ENCODE data around the gene TTC39B.
A peak's percentile ranks its signal among the peaks of the same experiment; 100 is the strongest.

The TTC39B gene

GRCh38 chr9:15299374-15299939 lies 7.6 kb downstream of the TTC39B start:
- H3K4me1 ChIP-seq (ENCODE audit: low read length), result no peaks in the 10 kb centered on the region
- H3K9ac ChIP-seq (ENCODE audit: low read length), result no peak overlapping the region
- H3K9me2 ChIP-seq (replicated peaks; ENCODE audit: insufficient read depth, low read length), result no peaks in the 10 kb centered on the region
- TF ChIP-seq EZH2 (optimal IDR thresholded peaks at IDR 0.05; ENCODE audit: low read depth, low read length), result no peak
- TF ChIP-seq, protein P1, sequence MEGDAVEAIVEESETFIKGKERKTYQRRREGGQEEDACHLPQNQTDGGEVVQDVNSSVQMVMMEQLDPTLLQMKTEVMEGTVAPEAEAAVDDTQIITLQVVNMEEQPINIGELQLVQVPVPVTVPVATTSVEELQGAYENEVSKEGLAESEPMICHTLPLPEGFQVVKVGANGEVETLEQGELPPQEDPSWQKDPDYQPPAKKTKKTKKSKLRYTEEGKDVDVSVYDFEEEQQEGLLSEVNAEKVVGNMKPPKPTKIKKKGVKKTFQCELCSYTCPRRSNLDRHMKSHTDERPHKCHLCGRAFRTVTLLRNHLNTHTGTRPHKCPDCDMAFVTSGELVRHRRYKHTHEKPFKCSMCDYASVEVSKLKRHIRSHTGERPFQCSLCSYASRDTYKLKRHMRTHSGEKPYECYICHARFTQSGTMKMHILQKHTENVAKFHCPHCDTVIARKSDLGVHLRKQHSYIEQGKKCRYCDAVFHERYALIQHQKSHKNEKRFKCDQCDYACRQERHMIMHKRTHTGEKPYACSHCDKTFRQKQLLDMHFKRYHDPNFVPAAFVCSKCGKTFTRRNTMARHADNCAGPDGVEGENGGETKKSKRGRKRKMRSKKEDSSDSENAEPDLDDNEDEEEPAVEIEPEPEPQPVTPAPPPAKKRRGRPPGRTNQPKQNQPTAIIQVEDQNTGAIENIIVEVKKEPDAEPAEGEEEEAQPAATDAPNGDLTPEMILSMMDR (IDR thresholded peaks at IDR 0.05; ENCODE audit: low read length), result no peak
- no peak for TF ChIP-seq EZH2phosphoT487 (IDR thresholded peaks at IDR 0.05; ENCODE audit: low read length)
- no peaks in the 10 kb centered on the region for H3F3A ChIP-seq (ENCODE audit: insufficient read depth, low read length)
- H3K27me3 ChIP-seq (replicated peaks; ENCODE audit: insufficient read depth, low read length), result no peaks in the 10 kb centered on the region
- DNase-seq, result peak; percentile 7
- no peak overlapping the region for H2AFZ ChIP-seq (ENCODE audit: low read length)
- H3K79me2 ChIP-seq (ENCODE audit: low read length), result no peaks in the 10 kb centered on the region
- no peak overlapping the region for H3K27ac ChIP-seq (ENCODE audit: low read length)
- no peaks in the 10 kb centered on the region for H3K36me3 ChIP-seq (replicated peaks; ENCODE audit: insufficient read depth, low read length)
- no peak overlapping the region for H3K4me2 ChIP-seq (ENCODE audit: low read depth, low read length)
- no peaks in the 10 kb centered on the region for H4K20me1 ChIP-seq (ENCODE audit: insufficient read depth, low read length)
- no peak overlapping the region for H3K4me3 ChIP-seq (ENCODE audit: low read length)
- no peaks in the 10 kb centered on the region for H3K9me3 ChIP-seq (replicated peaks; ENCODE audit: insufficient read depth, low read length)

- Histone ChIP-seq H3K9me2 (replicated peaks; ENCODE audit: insufficient read depth, low read length) (no peaks in the 10 kb centered on the region), H3K4me2 (ENCODE audit: low read depth, low read length) (no peak overlapping the region), H3K9ac (ENCODE audit: low read length) (no peak overlapping the region), H3K27ac (ENCODE audit: low read length) (no peak overlapping the region), H3K4me3 (ENCODE audit: low read length) (no peak overlapping the region), H3K4me1 (ENCODE audit: low read length) (no peaks in the 10 kb centered on the region), H3K27me3 (replicated peaks; ENCODE audit: insufficient read depth, low read length) (no peaks in the 10 kb centered on the region), H2AFZ (ENCODE audit: low read length) (no peak overlapping the region), H3K9me3 (replicated peaks; ENCODE audit: insufficient read depth, low read length) (no peaks in the 10 kb centered on the region), H4K20me1 (ENCODE audit: insufficient read depth, low read length) (no peaks in the 10 kb centered on the region), H3K36me3 (replicated peaks; ENCODE audit: insufficient read depth, low read length) (no peaks in the 10 kb centered on the region), H3F3A (ENCODE audit: insufficient read depth, low read length) (no peaks in the 10 kb centered on the region), H3K79me2 (ENCODE audit: low read length) (no peaks in the 10 kb centered on the region)
- DNase-seq, result no peak
- TF ChIP-seq EZH2 (optimal IDR thresholded peaks at IDR 0.05; ENCODE audit: low read depth, low read length) (no peak), EZH2phosphoT487 (IDR thresholded peaks at IDR 0.05; ENCODE audit: low read length) (no peak)
- TF ChIP-seq, protein P1 (IDR thresholded peaks at IDR 0.05; ENCODE audit: low read length), result no peak
Measured at GRCh38 chr9:15298362-15298761, 8.7 kb downstream of the TTC39B start.

GRCh38 chr9:15295761-15296405 lies 11.1 kb downstream of the TTC39B start:
- Histone ChIP-seq H4K20me1 (ENCODE audit: insufficient read depth, low read length) (no peaks in the 10 kb centered on the region), H3K4me3 (ENCODE audit: low read length) (no peak overlapping the region), H3K4me2 (ENCODE audit: low read depth, low read length) (peak overlapping the region; percentile 29; the same call in 1 of the 2 replicates), H3F3A (ENCODE audit: insufficient read depth, low read length) (no peaks in the 10 kb centered on the region), H3K9ac (ENCODE audit: low read length) (no peak overlapping the region), H3K9me3 (replicated peaks; ENCODE audit: insufficient read depth, low read length) (no peaks in the 10 kb centered on the region), H3K27me3 (replicated peaks; ENCODE audit: insufficient read depth, low read length) (no peaks in the 10 kb centered on the region), H3K27ac (ENCODE audit: low read length) (no peak overlapping the region), H2AFZ (ENCODE audit: low read length) (no peak overlapping the region), H3K4me1 (ENCODE audit: low read length) (no peaks in the 10 kb centered on the region), H3K36me3 (replicated peaks; ENCODE audit: insufficient read depth, low read length) (no peaks in the 10 kb centered on the region), H3K79me2 (ENCODE audit: low read length) (no peaks in the 10 kb centered on the region), H3K9me2 (replicated peaks; ENCODE audit: insufficient read depth, low read length) (no peaks in the 10 kb centered on the region)
- no peak for TF ChIP-seq EZH2 (optimal IDR thresholded peaks at IDR 0.05; ENCODE audit: low read depth, low read length)
- TF ChIP-seq, protein P1 (IDR thresholded peaks at IDR 0.05; ENCODE audit: low read length), result no peak
- TF ChIP-seq EZH2phosphoT487 (IDR thresholded peaks at IDR 0.05; ENCODE audit: low read length), result no peak
- peak; percentile 23 for DNase-seq

Measured in MM.1S (cell line).